HepG2 (cell line): ENCODE results near the gene NIPAL3. TPM values are rescaled to one million over a fixed set of nuclear protein-coding genes. Genes with fewer than 3 reads are reported as not detected.

Source experiments
- ATAC-seq: fragments of 200-7000 bp; cut with Tn5 transposase; 3 replicates; pipeline ENCODE4 v1.9.1; 2020; ENCODE audit warnings: mild to moderate bottlenecking, moderate library complexity
- BruUV-seq: library from RNA; stranded (reverse); fragments of 400-500 nt; replicated peaks from 2 replicates; lab custom pipeline; 2021; lab: Mats Ljungman, UMichigan
- CTCF ChIA-PET: fragments of 300-600 bp; formaldehyde crosslinking; extraction: SDS; loops from one replicate; lab custom pipeline; 2021; ENCODE audit warnings: low total read pairs, inconsistent platforms, low intra/inter-chr PET ratio; lab: Yijun Ruan, JAX
- POLR2A ChIA-PET: fragments of 350-600 bp; sonication (Branson Sonifier 250); formaldehyde crosslinking; loops from one replicate; lab custom pipeline; 2020; ENCODE audit warnings: antibody characterized with exemption, inconsistent platforms; lab: Yijun Ruan, JAX
- DNase-seq: peaks from one replicate; pipeline ENCODE4 v3.0.0-alpha.2; 2015; ENCODE audit warnings: low spot score
- FAIRE-seq: peaks from 3 replicates; lab custom pipeline; 2011; peaks lifted over from hg19 to GRCh38; lab: Jason Lieb, UNC
- H2AFZ ChIP-seq: one replicate; pipeline ENCODE4 v1.6.1; 2011; ENCODE audit warnings: low read length, inconsistent platforms
- H3K27ac ChIP-seq: fragments of 300-600 bp; 3 replicates; pipeline ENCODE4 v1.8.0; 2011; ENCODE audit warnings: mixed run types, mild to moderate bottlenecking, mixed read lengths, low read length, inconsistent platforms; ENCODE audit not compliant: insufficient read depth; ENCODE audit errors: extremely low read length
- H3K27me3 ChIP-seq, 2 experiments: fragments of 200-600 bp in 1 of 2; 2 replicates in 1 of 2; 3 replicates in 1 of 2; pipeline versions ENCODE4 v1.6.0 to v1.8.0; 2011; ENCODE audit warnings: low read length in 2 of 2, mild to moderate bottlenecking in 2 of 2, moderate library complexity in 2 of 2, inconsistent platforms in 1 of 2; ENCODE audit not compliant: insufficient read depth in 2 of 2, control insufficient read depth in 1 of 2
- H3K36me3 ChIP-seq, 2 experiments: fragments of 200-600 bp in 1 of 2; replicated peaks in 1 of 2; 2 replicates in 1 of 2; 3 replicates in 1 of 2; pipeline versions ENCODE4 v1.5.1 to v1.8.0; 2011; ENCODE audit warnings: low read length in 2 of 2, inconsistent platforms in 1 of 2; ENCODE audit not compliant: insufficient read depth in 2 of 2, control insufficient read depth in 1 of 2
- H3K4me1 ChIP-seq: 2 replicates; pipeline ENCODE4 v1.5.1; 2012; ENCODE audit warnings: low read length, inconsistent platforms; ENCODE audit not compliant: insufficient read depth
- H3K4me2 ChIP-seq: 2 replicates; pipeline ENCODE4 v1.6.0; 2011; ENCODE audit warnings: low read depth, low read length, inconsistent platforms
- H3K4me3 ChIP-seq, 3 experiments: fragments of 200-600 bp in 1 of 3; sonication (generic), shearing (Covaris generic) in 1 of 3; replicated peaks in 1 of 3; 2 replicates each; pipeline ENCODE4 v1.5.1; 2011 to 2016; ENCODE audit warnings: low read length in 3 of 3, inconsistent platforms in 2 of 3, low read depth in 2 of 3, mild to moderate bottlenecking in 2 of 3, control low read depth in 1 of 3, mixed read lengths in 1 of 3; ENCODE audit not compliant: insufficient read depth in 1 of 3
- H3K79me2 ChIP-seq: one replicate; pipeline ENCODE4 v1.6.1; 2011; ENCODE audit warnings: low read length, inconsistent platforms; ENCODE audit not compliant: insufficient read depth
- H3K9ac ChIP-seq: 2 replicates; pipeline ENCODE4 v1.6.0; 2011; ENCODE audit warnings: mild to moderate bottlenecking, low read depth, low read length, inconsistent platforms; ENCODE audit not compliant: insufficient read depth
- H3K9me3 ChIP-seq: 2 replicates; pipeline ENCODE4 v1.5.1; 2012; ENCODE audit warnings: mild to moderate bottlenecking, low read length
- H4K20me1 ChIP-seq: 2 replicates; pipeline ENCODE4 v1.6.0; 2011; ENCODE audit warnings: inconsistent platforms, mild to moderate bottlenecking, low read length, moderate library complexity; ENCODE audit not compliant: insufficient read depth
- CC2D1A ChIP-seq: sonication (generic); formaldehyde crosslinking; IDR thresholded peaks from 2 replicates; pipeline ENCODE4 v1.8.1; 2023; ENCODE audit warnings: mild to moderate bottlenecking, missing genetic modification reagents
- EED ChIP-seq: sonication (generic); formaldehyde crosslinking; IDR thresholded peaks from 2 replicates; pipeline ENCODE4 v1.5.0; 2020; ENCODE audit warnings: mild to moderate bottlenecking, missing genetic modification reagents
- FOSL2 ChIP-seq: sonication (generic); formaldehyde crosslinking; IDR thresholded peaks from 2 replicates; pipeline ENCODE4 v1.4.0; 2020; ENCODE audit warnings: missing genetic modification reagents
- KAT2B ChIP-seq: fragments of 150-350 bp; IDR thresholded peaks from 2 replicates; pipeline ENCODE4 v1.6.1; 2014; ENCODE audit warnings: low read depth, low read length, borderline replicate concordance
- KAT8 ChIP-seq: IDR thresholded peaks from 2 replicates; pipeline ENCODE4 v1.6.1; 2016; ENCODE audit warnings: missing genetic modification reagents, missing compliant biosample characterization
- MTA1 ChIP-seq: sonication (generic); formaldehyde crosslinking; IDR thresholded peaks from 2 replicates; pipeline ENCODE4 v1.4.0; 2020; ENCODE audit warnings: missing genetic modification reagents, mild to moderate bottlenecking, borderline replicate concordance
- THAP11 ChIP-seq: IDR thresholded peaks from 2 replicates; pipeline ENCODE4 v1.6.1; 2016; ENCODE audit warnings: missing biosample characterization, missing genetic modification reagents
- THAP9 ChIP-seq: sonication (generic); formaldehyde crosslinking; IDR thresholded peaks from 2 replicates; pipeline ENCODE4; 2020; ENCODE audit warnings: missing genetic modification reagents, mild to moderate bottlenecking, borderline replicate concordance
- ZMYM2 ChIP-seq: sonication (generic); formaldehyde crosslinking; IDR thresholded peaks from 2 replicates; pipeline ENCODE4 v1.8.0; 2022; ENCODE audit warnings: mild to moderate bottlenecking, missing genetic modification reagents
- ZNF18 ChIP-seq: sonication (generic); formaldehyde crosslinking; IDR thresholded peaks from 2 replicates; pipeline ENCODE4 v1.8.0; 2022; ENCODE audit warnings: mild to moderate bottlenecking, missing genetic modification reagents; ENCODE audit not compliant: insufficient replicate concordance
- ZNF788 ChIP-seq: sonication (generic); formaldehyde crosslinking; IDR thresholded peaks from 2 replicates; pipeline ENCODE4 v1.5.0; 2020; ENCODE audit warnings: mild to moderate bottlenecking, missing genetic modification reagents, borderline replicate concordance
- WGBS: methylation state at CpG from one replicate; pipeline ENCODE4 v1.1.6; 2017; ENCODE audit warnings: low lambda C conversion rate; 5-methylcytosine and 5-hydroxymethylcytosine counted together
- in situ Hi-C: cut with HindIII; loops from 2 replicates; pipeline ENCODE4 v1.10.0; 2017; ENCODE audit warnings: low pct_unique_long_range_greater_than_20kb; ENCODE audit not compliant: extremely low pct_ligation_motif_present
- intact Hi-C: fragments of 100-400 bp; cut with micrococcal nuclease; formaldehyde crosslinking; loops from one replicate; pipeline ENCODE4 v1.10.0; 2022; ENCODE audit not compliant: unreplicated experiment
- polyA plus RNA-seq, 8 experiments: library from polyadenylated mRNA; depleted of rRNA in 3 of 8; stranded (reverse) in 7 of 8; unstranded in 1 of 8; fragments of >200 nt; fragmentation: Illumina TruSeq in 4 of 8; extraction: Trizol in 4 of 8; gene quantifications; 2 replicates each; pipeline versions ENCODE4 v1.2.1 to v1.2.3, GENCODE V29; 2011 to 2016; ENCODE audit warnings: low read depth in 4 of 8, missing spikeins in 1 of 8, mixed read lengths in 1 of 8; ENCODE audit not compliant: insufficient read depth in 1 of 8
- total RNA-seq, 5 experiments: library from RNA; depleted of rRNA; stranded (reverse); fragments of >200 nt; fragmentation: Illumina TruSeq; extraction: Trizol; gene quantifications; 2 replicates each; pipeline ENCODE4 v1.2.3, GENCODE V29; 2016; ENCODE audit warnings: low read depth in 1 of 5
- TF ChIP-seq, protein P1 (sequence below): sonication (generic); formaldehyde crosslinking; IDR thresholded peaks from 2 replicates; pipeline ENCODE4 v1.4.0; 2020; ENCODE audit warnings: missing genetic modification reagents

The NIPAL3 gene
- total and polyA plus RNA-seq, 2 of the 13 experiments (the other 11 are each of a cell fraction or from before 2014, with no cell fraction given), result 5.6 to 8.6 TPM

DNA sequence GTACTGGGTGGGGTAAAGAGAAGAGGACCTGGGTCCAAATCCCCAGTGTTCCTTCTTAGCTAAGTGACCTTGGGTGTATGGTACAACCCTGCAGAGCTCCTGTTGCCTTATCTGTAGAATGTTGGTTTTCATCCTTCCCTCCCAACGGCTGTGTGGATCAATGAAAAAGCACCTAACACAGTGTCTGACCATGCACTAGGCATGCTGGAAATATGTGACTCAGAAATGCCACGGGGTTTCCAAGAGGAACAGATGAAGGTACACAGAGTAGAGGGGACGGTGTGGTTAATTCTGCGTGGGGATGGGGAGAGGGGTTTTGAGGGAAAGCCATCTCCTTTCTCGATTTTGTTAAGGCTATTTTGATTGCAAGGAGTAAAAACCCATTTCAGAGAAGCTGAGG, 8.6 kb downstream of the NIPAL3 start:
- in situ Hi-C loops, result no loop called here
- TF ChIP-seq MTA1 (CRISPR knock-in tag), result no peak
- no peak for TF ChIP-seq EED (CRISPR knock-in tag)
- no peak for TF ChIP-seq THAP11 (CRISPR knock-in tag)
- no peak for TF ChIP-seq ZMYM2 (CRISPR knock-in tag)
- TF ChIP-seq FOSL2 (CRISPR knock-in tag), result no peak
- TF ChIP-seq CC2D1A (CRISPR knock-in tag), result no peak
- TF ChIP-seq, protein P1, sequence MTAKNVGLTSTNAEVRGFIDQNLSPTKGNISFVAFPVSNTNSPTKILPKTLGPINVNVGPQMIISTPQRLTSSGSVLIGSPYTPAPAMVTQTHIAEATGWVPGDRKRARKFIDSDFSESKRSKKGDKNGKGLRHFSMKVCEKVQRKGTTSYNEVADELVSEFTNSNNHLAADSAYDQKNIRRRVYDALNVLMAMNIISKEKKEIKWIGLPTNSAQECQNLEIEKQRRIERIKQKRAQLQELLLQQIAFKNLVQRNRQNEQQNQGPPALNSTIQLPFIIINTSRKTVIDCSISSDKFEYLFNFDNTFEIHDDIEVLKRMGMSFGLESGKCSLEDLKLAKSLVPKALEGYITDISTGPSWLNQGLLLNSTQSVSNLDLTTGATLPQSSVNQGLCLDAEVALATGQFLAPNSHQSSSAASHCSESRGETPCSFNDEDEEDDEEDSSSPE (CRISPR knock-in tag), result no peak
- no peak for TF ChIP-seq KAT2B
- no peak for TF ChIP-seq ZNF788 (CRISPR knock-in tag)
- no peak for TF ChIP-seq KAT8
- TF ChIP-seq ZNF18 (CRISPR knock-in tag), result no peak
- no peak for TF ChIP-seq THAP9
- CTCF ChIA-PET, result no interaction called here
- POLR2A ChIA-PET, result interaction anchor here (1.1 kb wide), 1 partner anchor 9 kb away, joined by 5 read pairs; the partner anchor contains the start of gene NIPAL3
- 58% methylated on average over 5 of the region's 5 CpGs for WGBS
- Histone ChIP-seq H3K27ac (no peak overlapping the region), H4K20me1 (no peaks in the 10 kb centered on the region), H3K4me2 (no peak overlapping the region), H3K9ac (no peak overlapping the region), H3K4me3 (no peak overlapping the region), H2AFZ (no peak overlapping the region), H3K9me3 (no peaks in the 10 kb centered on the region), H3K79me2 (no peaks in the 10 kb centered on the region), H3K27me3 (no peaks in the 10 kb centered on the region), H3K4me1 (0 out of 2 replicates have a peak, but pooled peaks cover 6% of the 10 kb centered on the region), H3K36me3 (peaks cover 0 to 10% of the 10 kb centered on the region in 2 experiments; a peak in 1 of 5 replicates)
- intact Hi-C loops, result no loop called here
- FAIRE-seq (no peak), DNase-seq (no peak), ATAC-seq (no peak)
- no TSS peak for BruUV-seq
